HUDEP-2 (cell line): Measurements from ENCODE around the gene ALKBH3.

Experiments
- DNase-seq, 76 experiments: peaks; one replicate each; lab custom pipeline; 2025; ENCODE audit not compliant: unreplicated experiment in 76 of 76; lab: John Stamatoyannopoulos, UW

The ALKBH3 gene

DNA sequence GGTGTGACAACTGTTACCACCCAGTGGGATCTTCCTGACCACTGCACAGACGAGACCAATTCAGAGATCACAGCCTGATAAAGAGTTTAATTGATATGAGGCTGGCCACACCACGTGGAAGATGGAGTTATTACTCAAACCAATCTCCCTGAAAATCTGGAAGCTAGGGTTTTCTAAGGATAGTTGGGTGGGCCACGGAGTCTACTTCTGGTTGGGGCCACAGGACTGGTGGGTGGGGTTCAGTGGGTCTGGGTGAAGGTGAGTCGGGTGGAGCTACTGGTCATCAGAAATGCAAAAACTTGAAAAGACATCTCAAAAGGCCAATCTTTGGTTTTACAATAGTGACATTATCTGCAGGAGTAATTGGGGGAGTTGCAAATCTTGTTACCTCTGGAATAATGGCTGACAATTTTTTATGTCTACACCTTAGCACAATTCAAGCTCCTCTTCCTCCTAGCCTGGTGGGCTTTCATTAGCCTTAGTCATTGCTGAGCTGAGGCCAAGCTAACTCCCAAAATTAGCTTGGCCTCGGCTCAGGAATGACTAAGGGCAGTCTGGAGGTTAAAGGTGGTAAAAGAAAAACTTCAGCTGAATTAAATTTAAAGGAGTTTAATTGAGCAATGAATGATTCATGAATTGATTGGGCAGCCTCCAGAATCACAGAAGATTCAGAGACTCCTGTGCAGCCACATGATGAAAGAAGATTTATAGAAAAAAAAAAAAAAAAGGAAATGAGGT is 74.9 kb downstream of the ALKBH3 start:
- no peak for DNase-seq

DNA sequence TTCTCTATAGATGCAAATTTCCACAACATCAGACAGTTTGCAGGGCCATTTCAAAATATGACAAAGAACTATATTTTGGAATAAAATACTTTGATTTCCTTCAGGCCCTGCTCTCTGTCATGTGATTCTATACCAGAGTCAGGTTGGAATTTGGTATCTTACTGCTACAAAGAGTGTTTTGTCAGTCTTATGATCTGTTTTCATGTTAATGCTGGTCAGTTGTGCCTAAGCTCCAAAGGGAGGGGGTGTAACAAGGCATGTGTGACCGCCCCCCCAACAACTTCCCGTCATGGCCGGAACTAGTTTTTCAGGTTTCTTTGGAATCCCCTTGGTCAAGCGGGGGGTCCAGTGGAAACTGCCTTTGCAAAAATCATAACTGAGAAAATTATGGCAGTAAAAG is 76.9 kb downstream of the ALKBH3 start:
- DNase-seq: no peak

DNA sequence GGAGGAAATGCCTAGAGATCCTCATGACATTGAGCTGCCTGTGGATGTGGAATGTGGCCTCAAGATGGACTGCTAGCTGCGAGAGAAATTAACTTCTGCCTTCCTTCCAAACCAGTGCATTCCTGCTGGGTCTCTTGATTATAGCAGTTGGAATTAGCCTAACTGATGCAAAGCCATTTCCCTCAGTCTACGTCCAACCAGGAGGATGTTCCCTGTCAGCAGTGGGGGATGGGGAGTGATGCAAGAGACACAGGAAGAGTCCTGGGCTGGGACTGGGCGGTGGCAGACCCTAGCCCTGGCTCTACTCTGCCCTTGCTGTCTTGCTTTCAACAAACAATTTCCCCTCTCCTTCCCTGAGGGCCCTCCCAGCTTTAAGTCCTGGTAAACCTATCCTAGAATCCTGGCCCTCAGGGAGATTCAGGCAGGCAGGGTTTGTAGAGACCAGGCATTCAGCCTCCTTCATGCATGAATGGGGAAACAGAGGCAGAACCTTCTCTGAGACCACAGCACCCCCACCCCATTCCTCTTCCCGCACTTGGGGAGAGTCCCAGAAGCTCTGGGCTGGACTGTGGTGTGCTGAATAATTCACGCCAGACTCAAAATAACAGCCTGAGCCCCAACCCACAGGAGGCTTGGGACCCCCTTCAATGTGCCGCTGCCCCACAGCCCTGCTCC is 78.8 kb downstream of the ALKBH3 start:
- no peak for DNase-seq

DNA sequence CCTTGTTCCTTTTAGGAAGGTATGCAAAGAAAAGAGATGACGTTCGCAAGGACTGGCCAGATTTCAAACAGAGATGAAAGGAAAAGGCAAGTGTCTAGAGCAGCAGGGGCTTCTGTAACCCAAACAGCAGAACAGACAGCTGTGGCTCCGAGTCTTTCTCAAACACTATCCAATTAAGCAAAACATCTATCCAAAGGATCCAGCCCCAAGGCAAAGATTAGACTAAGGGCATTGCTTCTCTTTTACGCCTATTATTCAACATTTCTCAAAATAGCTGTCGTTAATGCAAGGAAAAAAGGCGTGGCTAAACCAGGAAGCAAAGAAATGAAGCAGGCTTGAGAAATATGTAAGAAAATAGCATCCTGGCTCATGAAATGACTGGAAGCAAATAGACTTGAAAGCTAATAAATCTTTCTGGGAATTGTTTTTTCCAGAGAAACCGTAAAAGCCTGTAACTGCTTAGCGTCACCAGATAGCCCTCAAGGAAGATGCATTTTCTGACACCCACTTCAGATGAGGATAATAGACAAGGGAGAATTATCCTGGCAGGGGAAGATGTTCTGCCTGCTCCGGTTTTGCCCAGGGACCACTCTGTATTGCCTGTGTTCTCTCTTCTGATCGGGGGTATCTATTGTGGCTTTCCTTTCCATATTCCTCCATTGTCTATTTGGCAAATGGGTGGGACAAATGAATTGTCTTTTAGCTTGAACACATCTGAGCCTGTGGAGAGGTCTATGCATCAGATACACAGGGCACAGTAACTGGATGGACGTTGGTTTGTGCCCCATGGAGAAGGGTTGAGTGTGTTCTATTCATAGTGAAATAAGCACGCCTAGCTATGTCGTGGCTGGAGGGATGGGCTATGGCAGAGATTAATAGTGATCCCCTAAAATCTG is 82.0 kb downstream of the ALKBH3 start:
- no peak for DNase-seq

- no peak for DNase-seq
Measured at GRCh38 chr11:43963279-43963620, 82.6 kb downstream of the ALKBH3 start.

DNA sequence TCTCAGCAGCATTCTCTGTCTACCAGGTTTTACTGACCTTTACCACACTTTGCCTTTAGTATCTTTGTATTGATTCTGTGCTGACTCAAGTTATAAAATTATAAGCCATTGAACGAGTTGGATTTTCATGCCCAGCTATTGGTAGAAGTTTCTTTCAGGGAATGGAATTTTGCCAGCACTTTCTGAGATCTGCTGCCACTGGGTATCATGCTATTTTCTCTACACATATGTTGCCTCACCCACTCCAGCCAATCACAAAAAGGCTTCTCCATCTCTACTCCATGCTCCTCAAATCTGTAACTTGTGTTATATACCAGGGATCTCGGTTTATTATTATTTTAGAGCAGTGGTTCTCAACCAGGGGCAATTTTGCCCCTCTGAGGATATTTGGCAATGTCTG is 87.0 kb downstream of the ALKBH3 start:
- no peak for DNase-seq

GRCh38 chr11:43968719-43969118 is 88.1 kb downstream of the ALKBH3 start:
- no peak for DNase-seq

- DNase-seq: peak in 1 of 76 experiments; percentile 17
Measured at GRCh38 chr11:43969543-43969942, 88.9 kb downstream of the ALKBH3 start.
